NCI-H2081 treated with DMSO at 0.1 percent for 48 hours (cell line): ENCODE results near the gene FTSJ1.

ENCODE experiments used
- DNase-seq: peaks from one replicate; lab custom pipeline; 2025; lab: John Stamatoyannopoulos, UW

The FTSJ1 gene

GRCh38 chrX:48470833-48471118 lies 5.2 kb upstream of the FTSJ1 start:
- DNase-seq: no peak

GRCh38 chrX:48471504-48471903 lies 4.5 kb upstream of the FTSJ1 start:
- no peak for DNase-seq

- no peak for DNase-seq
These were observed 3.8 kb upstream of the FTSJ1 start for GRCh38 chrX:48472225-48472624.

GRCh38 chrX:48472851-48473703 lies 2.9 kb upstream of the FTSJ1 start:
- no peak for DNase-seq

GRCh38 chrX:48473704-48473990 lies 2.4 kb upstream of the FTSJ1 start:
- no peak for DNase-seq

GRCh38 chrX:48474127-48474526 lies 1.9 kb upstream of the FTSJ1 start:
- no peak for DNase-seq

- no peak for DNase-seq
These were observed 1.4 kb upstream of the FTSJ1 start for GRCh38 chrX:48474581-48474980.

GRCh38 chrX:48475296-48475695 lies 703 bp upstream of the FTSJ1 start:
- DNase-seq: no peak

- DNase-seq: no peak
These were observed 920 bp downstream of the FTSJ1 start for GRCh38 chrX:48476919-48477318.

GRCh38 chrX:48477960-48478755 lies 2.2 kb downstream of the FTSJ1 start:
- no peak for DNase-seq

- no peak for DNase-seq
These were observed 2.8 kb downstream of the FTSJ1 start for GRCh38 chrX:48478806-48479205.

GRCh38 chrX:48480142-48480541 lies 4.1 kb downstream of the FTSJ1 start:
- no peak for DNase-seq

- DNase-seq: no peak
These were observed 4.6 kb downstream of the FTSJ1 start for GRCh38 chrX:48480583-48480982.

- DNase-seq: no peak
These were observed 6.5 kb downstream of the FTSJ1 start for GRCh38 chrX:48482526-48482925.

GRCh38 chrX:48487362-48487798 lies 11.4 kb downstream of the FTSJ1 start:
- DNase-seq: no peak

GRCh38 chrX:48488034-48488433 lies 12.0 kb downstream of the FTSJ1 start:
- DNase-seq: no peak

GRCh38 chrX:48489296-48489695 lies 13.3 kb downstream of the FTSJ1 start:
- no peak for DNase-seq

- no peak for DNase-seq
These were observed 13.9 kb downstream of the FTSJ1 start for GRCh38 chrX:48489892-48490291.

- no peak for DNase-seq
These were observed 14.7 kb downstream of the FTSJ1 start for GRCh38 chrX:48490661-48491060.

GRCh38 chrX:48491809-48492208 lies 15.8 kb downstream of the FTSJ1 start:
- no peak for DNase-seq

GRCh38 chrX:48492293-48492910 lies 16.4 kb downstream of the FTSJ1 start:
- no peak for DNase-seq

- DNase-seq: no peak
These were observed 17.9 kb downstream of the FTSJ1 start for GRCh38 chrX:48493890-48494364.

GRCh38 chrX:48496660-48497059 lies 20.7 kb downstream of the FTSJ1 start:
- DNase-seq: no peak
